Inferior parietal cortex (tissue), 1 donor: Measurements from ENCODE around the gene TRIM71.
A peak's percentile ranks its signal among the peaks of the same experiment; 100 is the strongest.
"Not testable (repeated sequence)": the region's sequence is repeated elsewhere in the genome, so short reads cannot be mapped to it uniquely, and the experiment has no call there.

Source experiments
- DNase-seq: peaks from one replicate; pipeline ENCODE4 v3.0.0-alpha.2; 2016; ENCODE audit errors: extremely low spot score

Gene TRIM71

DNA sequence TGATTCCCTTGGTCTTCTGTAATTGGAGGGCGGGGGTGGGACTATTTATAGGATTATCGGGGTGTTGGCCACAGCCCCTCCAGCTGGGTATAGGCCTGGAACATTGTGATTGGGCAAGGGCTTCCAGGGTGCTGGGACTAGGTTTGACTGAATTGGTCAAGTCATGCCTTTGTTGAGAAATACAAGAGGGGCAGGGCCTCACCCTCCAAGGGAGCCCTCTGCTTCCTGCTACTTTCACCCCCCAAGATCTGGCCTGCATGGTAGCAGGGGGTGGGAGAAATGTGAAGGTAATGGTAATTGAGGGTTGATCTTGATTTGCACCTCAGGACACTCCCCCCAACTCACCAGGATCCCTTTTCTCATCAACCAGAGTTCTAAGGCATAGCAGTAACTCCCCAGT is 25.2 kb downstream of the TRIM71 start:
- no peak for DNase-seq

DNA sequence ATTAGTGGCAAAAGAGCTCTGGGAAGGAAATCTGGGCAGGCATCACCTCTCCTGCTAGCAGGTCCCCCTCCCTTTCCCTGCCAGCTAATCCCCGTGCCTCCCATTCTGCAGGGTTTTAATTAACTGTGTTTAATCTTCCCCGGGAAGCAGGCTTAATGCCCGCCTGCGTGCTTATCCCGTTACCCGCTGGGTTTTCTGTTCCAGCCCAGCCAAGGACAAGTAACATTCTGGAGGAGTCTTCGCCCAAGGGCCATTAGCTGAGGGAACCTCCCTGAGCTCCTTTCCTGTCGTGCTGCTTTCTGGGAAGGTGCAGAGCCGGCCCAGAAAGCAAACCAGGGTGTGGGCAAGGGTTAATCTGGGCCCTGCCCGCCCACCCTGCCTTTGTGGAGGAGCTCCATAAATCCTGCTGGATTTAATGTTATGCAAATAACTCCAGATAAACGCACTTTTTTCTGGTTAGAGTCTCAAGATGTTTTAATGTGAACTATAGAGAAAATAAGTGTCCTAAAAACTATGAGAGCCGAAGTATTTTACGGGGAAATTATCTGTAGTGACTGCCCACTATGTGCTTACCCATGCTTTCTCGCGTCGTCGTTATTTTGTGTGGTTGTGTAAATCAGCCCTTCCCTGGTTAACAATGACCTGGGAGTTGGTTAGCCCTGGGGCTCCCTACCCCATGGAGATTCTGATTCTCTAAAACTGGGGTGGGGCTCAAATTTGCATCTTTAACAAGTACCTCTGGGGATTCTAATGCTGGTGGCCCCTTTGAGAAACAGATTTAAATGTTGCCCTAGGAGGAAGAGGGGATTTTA is 25.9 kb downstream of the TRIM71 start:
- no peak for DNase-seq

DNA sequence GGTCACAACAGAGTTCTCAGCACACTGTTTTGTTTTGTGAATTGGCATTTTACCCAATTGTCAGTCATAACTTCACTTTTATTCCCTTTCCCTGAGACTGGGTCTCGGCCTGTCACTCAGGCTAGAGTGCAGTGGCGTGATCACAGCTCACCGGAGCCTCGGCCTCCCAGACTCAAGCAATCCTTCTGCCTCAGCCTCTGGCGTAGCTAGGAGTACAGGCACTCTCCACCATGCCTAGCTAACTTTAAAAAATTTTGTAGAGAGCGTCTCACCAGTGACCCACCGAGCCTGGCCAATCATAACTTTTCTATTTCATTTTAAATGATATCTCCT is 26.5 kb downstream of the TRIM71 start:
- DNase-seq = no peak

- DNase-seq = no peak
Measured at GRCh38 chr3:32844914-32845313, 27.1 kb downstream of the TRIM71 start.

- DNase-seq = not testable (repeated sequence)
Measured at GRCh38 chr3:32845546-32845945, 27.7 kb downstream of the TRIM71 start.

DNA sequence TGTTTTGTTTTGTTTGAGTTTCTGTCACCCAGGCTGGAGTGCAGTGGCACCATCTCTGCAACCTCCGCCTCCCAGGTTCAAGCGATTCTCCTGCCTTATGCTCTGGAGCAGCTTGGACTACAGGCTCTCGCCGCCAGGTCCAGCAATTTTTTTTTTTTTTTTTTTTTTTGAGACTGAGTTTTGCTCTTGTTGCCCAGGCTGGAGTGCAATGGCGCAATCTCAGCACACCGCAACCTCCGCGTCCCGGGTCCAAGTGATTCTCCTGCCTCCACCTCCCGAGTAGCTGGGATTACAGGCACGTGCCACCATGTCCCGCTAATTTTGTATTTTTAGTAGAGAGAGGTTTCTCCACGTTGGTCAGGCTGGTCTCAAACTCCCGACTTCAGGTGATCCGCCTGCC is 29.2 kb downstream of the TRIM71 start:
- DNase-seq = not testable (repeated sequence)

DNA sequence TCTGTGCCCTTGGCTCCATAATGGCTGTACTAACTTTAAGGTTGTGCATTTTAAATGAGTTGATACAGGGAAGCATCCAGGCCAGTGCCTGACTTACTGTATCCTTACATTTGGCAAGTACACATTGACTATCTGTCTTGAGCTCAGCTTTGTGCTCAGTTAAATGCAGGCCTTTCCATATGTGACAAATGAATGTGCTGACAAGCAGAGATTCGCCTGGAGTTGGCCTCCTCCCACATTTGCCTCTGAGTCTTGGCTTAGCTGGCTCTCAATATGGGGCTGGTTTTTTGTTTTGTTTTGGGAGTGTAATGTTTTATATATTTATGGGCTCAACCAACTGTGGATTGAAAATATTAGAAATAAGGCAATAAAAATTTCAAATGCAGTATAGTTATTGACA is 29.7 kb downstream of the TRIM71 start:
- DNase-seq = no peak

DNA sequence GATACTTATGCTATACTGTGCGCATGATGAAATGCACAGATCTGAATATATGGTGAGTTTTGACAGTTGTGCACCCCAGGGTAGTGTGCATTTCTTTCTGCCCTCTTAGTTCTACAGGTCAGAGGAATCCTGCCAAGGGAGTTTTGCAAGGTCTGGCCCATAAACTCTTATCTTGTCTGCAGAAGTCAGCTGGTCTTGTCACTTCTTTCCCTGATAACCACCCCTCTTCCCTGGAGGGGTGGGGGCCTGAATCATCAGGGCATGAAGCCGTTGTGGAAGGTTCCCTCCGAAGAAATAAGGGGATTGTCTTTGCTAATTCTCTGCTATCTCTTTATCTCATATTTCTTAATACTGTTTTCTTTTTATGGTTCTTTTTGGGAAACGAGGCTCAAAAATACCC is 30.4 kb downstream of the TRIM71 start:
- no peak for DNase-seq

DNA sequence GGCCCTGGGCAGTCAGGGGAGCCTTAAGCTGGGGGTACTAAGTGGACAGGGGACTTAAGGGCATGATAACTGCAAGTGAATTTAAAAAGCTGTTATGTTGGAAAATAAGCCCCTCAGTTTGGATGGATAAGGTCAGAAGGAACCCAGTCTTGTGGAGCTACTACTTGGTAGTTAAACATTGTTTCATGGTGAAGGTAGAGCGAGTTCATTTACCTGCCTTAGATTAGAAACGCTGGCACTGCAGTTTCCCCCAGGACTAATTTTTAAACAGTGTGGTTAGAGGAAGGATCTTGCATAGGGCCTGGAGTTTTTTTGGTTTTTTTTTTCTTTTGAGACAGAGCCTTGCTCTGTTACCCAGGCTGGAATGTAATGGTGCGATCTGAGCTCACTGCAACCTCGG is 31.2 kb downstream of the TRIM71 start:
- DNase-seq = no peak

- no peak for DNase-seq
Measured at GRCh38 chr3:32850226-32850625, 32.4 kb downstream of the TRIM71 start.

GRCh38 chr3:32850636-32851035 is 32.8 kb downstream of the TRIM71 start:
- no peak for DNase-seq

DNA sequence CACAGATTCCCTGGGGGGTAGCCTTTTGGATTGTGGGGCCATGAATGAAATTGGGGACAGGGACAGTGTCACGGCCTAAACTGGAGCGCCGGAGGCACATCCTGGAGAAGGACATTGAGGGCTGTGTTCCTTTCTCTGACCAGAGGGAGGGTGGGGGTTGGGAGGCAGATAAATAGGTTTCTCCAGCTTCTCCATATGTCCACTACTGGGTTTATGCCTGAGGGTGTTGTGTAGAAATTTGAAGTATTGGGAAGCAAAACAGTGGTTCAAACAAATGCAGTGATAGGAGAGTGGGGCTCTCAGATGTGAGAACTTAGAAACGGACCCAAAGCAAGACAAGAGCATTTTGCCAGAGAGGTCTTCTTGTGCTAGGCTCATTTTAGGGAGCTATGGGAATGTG is 34.3 kb downstream of the TRIM71 start:
- DNase-seq = no peak

DNA sequence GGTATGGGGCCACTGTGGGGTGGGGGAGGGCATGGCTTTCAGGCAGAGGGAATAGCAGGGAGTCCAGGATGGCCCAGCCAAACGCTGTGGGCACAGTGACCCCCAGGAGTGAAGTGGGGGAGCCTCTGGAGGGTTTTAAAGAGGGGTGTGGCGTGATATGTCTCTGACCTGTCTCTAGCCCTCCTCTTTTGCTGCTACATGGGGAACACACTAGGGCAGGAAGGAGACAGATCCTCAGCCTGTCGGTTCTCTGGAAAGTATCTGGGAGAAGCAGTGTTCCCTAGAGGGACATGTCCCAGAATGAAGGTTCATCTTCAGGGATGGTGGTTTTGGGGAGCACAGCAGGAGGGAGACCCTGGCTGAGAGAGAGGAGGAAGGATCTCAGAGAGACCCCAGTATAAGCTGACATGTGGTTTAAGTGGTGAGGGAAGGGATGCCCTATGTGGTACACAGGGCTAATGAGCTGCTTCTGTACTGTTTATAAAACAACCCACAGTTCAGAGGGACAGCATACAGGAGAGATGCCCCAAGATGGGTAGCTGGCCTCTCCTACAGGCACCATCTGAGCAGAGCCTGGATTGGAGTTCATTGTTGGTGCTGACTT is 37.7 kb downstream of the TRIM71 start:
- no peak for DNase-seq

- no peak for DNase-seq
Measured at GRCh38 chr3:32856355-32856889, 38.6 kb downstream of the TRIM71 start.

DNA sequence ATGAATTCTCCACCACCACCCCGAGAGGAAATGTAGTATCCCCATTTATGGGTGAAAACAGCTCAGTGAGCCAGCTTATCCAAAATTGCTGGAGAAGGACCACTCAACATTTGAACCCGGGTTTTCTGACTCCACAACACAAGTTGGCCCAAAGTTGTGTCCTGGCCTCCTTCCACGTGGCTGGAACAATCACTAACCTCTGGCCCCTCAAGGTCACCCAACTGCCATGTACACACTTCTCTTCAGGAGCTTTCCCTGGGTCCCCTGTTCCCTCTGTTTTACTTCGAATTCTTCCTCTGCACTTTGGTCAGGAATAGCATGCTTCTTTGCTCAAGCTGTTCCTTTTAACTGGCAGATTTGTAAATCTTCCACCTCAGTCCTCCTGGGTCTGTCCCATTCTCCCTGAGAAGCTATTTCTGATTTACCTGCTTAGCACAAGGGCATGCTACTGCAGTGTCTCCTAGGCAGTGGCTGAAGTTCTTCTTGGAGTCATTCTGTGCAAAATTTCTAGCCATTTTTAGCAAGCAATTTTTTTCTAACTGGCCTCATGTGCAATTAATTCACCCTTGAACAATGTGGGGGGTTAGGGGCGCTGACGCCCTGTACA is 39.2 kb downstream of the TRIM71 start:
- DNase-seq = no peak

GRCh38 chr3:32857921-32858320 is 40.1 kb downstream of the TRIM71 start:
- no peak for DNase-seq

DNA sequence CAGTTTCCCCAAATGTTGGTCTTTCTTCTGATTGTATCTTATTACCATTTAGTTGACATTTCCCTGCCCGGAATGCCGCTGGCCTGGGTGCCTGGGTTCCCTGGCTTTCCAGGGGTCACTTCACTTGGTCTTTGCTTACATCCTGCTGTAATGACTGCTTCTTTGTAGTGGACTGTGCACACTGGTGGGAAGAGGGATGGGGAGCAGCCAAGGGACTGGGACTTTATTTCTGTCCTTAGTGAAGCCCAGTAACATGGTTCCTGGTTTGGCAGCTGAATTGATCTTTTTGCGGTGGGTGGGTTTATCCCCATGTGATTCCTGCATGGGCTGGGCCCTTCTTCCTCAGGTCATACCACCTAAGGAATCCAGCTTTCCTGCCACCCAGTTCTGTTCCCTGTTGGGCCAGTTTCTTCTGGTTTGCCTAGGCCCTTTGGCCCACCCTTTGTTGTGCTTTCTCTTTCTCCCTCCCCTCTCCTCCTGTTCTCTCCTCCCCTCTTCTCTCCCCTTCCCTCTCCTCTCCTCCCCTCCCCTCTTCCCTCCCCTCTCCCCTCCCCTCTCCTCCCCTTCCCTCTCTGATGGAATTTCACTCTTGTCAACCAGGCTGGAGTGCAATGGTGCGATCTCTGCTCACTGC is 41.9 kb downstream of the TRIM71 start:
- DNase-seq = no peak

- DNase-seq = no peak
Measured at GRCh38 chr3:32860499-32860898, 42.7 kb downstream of the TRIM71 start.

- DNase-seq = no peak
Measured at GRCh38 chr3:32861681-32862080, 43.9 kb downstream of the TRIM71 start.

DNA sequence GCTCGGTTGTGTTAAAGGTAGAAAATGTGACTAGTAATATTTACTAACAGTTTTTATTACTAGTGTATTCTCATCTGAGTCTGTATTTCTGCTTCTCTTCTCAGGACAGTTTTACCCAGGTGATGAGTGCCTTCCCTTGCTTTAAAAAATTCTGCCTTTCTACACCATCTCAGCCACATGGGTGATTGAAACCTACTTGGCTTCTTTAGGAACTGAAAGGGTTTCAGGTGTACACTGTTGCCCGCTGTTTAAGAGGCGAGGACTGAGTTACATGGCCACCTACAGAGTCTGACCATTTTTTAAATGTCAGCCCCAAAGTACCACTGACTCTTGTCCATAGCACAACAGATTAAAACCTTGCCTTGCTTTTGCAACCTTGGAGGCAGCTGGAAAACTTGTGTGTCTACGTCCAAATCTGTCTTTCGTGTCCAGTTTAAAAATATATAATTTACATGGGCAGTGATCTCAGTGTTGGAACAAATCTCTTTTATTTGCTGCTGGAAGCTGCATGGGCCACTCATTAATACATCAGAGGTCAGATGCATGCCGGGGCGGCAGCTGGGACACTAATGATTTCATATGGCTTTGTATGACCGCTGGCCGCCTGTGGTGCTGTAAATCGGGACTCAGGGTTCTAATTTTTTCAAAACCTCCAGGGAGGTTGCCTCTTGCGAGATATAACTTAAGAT is 44.6 kb downstream of the TRIM71 start:
- no peak for DNase-seq

- DNase-seq = no peak
Measured at GRCh38 chr3:32862936-32863487, 45.2 kb downstream of the TRIM71 start.

- DNase-seq = peak; percentile 30
Measured at GRCh38 chr3:32865383-32865782, 47.6 kb downstream of the TRIM71 start.
